NCI-H446 treated with DMSO at 0.1 percent for 48 hours (cell line): ENCODE results near the gene GNL3.
"Not testable (repeated sequence)": the region's sequence is repeated elsewhere in the genome, so short reads cannot be mapped to it uniquely, and the experiment has no call there.

Source experiments
- DNase-seq: peaks from one replicate; lab custom pipeline; 2025; lab: John Stamatoyannopoulos, UW

The GNL3 gene

DNA sequence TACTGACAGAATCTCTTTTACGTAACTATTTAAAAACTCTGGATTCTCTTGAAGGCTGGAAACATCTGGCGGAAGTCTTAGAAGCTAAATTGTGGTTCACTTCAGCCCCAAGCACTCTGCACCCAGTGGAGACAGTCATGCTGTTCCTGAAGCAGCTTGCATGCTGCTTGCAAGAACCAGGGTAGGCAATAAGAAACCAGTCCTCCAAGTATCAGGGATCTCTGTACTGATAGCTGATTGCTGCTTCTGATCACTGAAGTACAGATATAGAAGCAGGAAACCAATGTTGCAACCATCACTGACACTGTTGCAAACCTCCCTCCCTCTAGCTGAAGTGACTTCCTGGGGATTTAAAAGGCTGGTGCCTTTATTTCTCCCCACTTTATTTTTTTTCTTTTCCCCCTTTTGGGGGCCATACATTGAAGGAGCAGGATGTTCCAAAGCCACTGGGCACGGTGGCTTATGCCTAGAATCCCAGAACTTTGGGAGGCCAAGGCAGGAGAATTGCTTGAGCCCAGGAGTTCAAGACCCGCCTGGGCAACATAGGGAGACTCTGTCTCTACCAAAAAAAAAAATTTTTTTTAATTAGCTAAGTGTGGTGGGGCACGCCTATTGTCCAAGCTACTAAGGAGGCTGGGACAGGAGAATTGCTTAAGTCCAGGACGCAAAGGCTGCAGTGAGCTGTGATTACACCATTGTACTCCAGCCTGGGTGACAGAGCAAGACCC is 35.3 kb downstream of the GNL3 start:
- DNase-seq, result no peak

DNA sequence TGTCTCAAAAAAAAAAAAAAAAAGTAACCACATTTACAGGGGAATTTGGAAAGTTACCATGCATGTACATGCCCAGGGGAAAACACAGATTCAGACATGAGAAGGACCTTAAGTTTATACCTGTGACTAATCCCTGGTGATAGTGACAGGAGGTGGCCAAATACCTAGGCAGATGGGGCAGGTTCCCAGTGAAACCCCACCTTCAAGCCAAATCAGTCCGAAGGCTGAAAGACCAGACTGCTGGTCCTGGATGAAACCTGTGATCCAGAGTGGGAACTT is 35.8 kb downstream of the GNL3 start:
- DNase-seq, result no peak

DNA sequence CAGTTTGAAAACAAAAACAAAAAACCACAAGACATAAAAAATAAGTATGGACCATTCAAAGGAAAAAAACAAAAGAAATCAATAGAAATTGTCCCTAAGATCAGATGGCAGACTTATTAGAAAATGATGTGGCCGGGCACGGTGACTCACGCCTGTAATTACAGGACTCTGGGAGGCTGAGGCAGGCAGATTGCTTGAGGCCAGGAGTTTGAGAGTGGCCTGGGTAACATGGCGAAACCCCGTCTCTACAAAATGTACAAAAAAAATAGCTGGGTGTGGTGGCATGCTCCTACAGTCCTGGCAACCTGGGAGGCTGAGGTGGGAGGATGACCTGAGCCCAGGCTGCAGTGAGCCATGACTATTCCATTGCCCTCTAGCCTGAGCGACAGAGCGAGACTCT is 36.7 kb downstream of the GNL3 start:
- no peak for DNase-seq

DNA sequence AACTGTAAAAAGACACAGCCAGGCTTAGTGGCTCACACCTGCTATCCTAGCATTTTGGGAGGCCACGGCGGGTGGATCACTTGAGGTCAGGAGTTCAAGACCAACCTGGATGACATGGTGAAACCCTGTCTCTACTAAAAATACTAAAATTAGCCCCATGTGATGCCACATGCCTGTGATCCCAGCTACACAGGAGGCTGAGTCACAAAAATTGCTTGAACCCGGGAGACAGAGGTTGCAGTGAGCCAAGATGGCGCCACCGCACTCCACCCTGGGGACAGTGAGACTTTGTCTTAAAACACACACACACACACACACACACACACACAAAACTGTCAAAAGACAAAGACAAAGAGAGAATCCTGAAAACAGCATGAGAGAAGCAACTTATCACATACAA is 38.1 kb downstream of the GNL3 start:
- DNase-seq, result no peak

DNA sequence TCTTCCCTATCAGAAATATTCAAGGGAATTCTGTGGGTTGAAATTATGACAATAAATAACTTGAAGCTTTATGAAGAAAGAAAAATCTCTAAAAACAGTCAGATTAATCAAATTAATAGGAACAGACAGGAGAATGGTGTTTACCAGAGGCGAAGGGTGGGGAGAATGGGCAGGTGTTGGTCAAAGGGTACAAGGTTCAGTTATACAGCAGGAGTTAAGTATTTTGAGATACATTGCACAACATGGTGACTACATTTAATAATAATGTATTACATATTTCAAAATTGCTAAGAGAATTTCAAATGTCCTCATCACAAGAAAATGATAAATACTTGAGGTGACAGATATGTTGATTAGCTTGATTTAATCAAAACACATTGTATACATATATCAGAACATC is 38.7 kb downstream of the GNL3 start:
- DNase-seq, result no peak

DNA sequence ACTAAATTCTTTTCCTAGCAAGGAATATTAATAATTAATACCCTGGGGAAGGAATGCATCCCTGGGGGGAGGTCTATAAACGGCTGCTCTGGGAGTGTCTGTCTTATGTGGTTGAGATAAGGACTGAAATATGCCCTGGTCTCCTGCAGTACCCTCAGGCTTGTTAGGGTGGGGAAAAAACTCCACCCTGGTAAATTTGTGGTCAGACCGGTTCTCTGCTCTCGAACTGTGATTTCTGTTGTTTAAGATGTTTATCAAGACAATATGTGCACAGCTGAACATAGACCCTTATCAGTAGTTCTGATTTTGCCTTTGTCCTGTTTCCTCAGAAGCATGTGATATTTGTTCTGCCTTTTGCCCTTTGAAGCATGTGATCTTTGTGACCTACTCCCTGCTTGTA is 42.9 kb downstream of the GNL3 start:
- DNase-seq, result not testable (repeated sequence)

DNA sequence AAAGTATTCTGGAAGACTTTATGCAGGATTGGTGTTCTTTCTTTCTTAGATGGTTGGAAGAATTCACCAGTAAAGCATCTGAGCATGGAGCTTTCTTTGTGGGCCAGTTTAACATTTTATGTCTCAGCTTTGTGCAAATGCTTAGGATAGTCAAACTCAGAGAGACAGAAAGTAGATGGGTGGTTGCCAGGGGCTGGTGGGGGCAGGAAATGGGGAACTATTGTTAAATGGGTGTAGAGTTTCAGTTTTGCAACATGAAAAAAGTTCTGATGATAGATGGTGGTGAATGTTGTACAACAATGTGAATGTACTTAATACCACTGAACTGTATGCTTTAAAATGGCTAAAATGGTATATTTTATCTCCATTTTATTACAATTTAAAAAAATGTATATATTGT is 44.8 kb downstream of the GNL3 start:
- no peak for DNase-seq

DNA sequence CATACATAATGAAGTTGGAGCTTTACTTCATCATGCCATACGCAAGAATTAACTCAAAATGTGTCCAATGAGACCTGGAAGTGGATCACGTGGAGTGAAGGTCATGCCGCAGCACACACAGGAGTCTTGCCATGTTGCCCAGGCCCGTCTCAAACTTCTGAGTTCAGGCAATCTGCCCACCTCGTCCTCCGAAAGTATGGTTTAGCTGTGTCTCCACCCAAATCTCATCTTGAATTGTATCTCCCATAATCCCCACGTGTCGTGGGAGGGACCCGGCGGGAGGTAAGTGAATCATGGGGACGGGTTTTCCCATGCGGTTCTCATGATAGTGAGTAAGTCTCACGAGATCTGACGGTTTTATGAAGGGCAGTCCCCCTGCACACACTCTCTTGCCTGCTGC is 45.8 kb downstream of the GNL3 start:
- DNase-seq, result no peak

DNA sequence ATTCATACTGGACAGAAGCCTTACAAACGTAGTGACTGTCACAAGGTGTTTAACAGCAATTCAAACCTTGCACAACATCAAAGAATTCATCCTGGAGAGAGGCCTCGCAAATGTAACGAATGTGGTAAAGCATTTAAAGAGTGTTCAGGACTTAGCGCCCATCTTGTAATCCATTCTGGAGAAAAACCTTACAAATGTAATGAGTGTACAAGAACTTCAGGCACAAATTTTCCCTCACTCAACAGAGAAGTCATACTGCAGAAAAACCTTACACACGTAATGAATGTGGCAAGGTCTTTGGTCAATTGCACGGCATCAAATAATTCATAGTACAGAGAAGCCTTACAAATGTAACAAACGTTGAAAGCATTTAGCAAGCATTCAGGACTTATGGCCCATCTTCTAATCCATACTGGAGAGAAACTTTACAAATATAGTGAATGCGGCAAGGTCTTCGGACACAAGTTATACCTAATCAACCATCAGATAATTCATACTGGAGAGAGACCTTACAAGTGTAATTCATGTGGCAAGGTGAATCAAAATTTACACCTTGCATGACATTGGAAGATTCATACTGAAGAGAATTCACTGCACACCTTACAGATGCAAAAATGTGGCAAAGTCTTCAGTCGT is 47.5 kb downstream of the GNL3 start:
- no peak for DNase-seq

DNA sequence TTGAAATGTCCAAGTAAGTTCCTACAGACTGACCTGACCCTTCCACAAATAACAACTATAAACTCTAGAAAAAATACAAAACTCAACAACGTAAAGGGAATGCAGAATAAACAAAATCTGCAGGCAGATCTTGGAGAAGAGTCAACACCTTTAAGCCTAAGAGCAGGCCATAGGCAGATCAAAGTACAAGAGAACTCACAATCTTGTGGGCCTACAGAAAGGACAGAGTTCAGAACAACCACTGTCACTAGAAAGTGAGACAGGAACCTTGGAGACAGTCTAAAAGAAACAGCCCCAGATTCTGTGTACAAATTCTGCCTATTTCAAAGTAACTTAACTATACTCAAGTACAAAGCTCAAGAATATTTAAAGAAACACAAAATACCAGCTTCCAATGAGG is 53.9 kb downstream of the GNL3 start:
- no peak for DNase-seq

DNA sequence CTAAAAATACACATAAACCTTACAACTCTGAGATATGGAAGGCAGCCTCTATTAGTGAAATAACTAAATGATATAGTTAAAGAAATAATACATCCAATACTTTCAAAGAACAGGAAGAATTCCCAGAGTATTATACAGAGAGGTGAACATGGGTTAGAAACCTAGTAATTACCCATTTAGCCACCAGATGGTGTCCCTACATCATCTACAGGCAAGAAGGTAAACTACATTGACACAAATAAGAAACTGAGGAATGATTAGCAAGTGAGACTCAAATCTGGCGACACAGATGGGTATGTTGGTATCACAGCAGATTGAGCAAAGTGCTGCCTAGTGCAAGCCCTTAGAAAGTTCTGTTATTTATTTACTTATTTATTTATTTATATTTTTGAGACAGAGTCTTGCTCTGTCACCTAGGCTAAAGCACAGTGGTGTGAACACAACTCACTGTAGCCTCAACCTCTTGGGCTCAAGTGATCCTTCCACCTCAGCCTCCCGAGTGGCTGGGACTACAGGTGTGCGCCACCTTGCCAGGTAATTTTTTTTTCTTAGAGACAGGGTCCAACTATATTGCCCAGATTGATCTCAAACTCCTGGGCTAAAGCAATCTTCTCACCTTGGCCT is 56.7 kb downstream of the GNL3 start:
- DNase-seq, result no peak

DNA sequence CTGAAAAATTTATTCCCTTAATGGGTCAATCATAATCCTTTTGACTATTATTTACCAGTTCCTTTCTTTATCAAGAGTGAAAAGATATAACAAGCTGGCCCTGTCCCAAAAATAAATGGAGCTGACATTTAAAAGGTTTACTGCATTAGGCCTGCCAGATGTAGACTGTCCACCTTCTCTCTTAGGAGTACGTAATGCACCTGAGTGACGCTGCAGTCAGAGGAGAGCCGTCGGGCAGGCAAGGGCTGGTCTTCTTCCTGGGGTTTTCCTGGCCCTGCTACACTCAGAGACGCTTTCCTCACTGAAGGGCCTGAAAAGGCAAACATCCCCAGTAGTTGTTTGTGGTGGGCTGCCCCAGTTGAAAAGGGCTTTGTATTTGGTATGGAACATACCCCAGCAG is 57.3 kb downstream of the GNL3 start:
- DNase-seq, result no peak

DNA sequence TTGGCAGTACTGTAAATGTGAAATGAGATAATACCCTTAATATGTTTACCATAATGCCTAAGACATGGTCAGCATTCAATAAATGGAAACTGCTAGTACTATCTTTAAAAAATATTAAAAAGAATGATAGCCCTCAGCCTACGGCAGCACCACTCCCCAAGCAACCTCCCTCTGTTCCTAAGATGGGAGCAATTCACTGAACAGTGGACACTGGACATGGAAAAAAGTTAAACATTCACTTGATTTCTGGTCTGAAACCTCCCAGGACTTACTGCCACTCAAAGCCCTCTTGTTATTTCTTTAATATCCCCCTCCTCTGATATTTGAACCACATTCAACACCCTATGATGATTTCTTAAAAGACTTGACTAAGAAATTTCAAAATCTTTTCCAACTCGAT is 57.9 kb downstream of the GNL3 start:
- DNase-seq, result no peak
